ENCODE data around the gene CGB5. TPM values are rescaled to one million over a fixed set of nuclear protein-coding genes. Genes with fewer than 3 reads are reported as not detected.

The CGB5 gene
- total RNA-seq, 4 donors from 2014 or later = not detected

DNA sequence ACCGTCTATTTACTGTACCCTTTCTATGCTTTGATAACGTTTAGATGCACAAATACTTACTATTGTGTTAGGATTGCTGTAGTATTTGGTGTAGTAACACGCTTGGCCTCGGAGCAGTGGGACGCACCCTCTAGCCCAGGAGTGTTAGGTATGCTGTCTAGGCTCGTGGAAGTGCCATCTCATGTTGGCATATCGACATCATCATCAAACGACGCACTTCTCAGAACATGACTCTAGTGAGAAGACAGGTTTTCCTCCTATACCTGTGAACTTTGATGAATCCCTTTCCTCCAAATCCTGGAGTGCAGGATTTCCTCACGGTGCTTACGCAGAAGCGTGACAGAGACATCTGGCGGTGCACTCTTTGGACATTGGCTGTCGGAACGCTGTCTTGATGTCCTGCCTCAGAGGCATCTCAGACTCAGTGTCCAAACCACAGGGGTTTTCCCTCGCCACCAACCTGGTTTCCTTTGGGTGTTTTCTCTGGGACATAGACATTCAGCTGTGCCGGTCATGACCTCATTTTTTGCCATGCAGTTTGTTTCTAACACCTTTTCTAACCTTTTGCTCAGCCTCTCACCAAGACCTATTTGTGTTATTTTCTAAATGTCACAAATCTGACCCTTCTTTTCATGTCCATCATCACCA is 47.9 kb downstream of the CGB5 start:
- Histone ChIP-seq H3K4me3 (no peak overlapping the region), H3K4me1 (peaks cover 0 to 35% (median 9%) of the 10 kb centered on the region in 4 donors), H3K9me3 (no peaks in the 10 kb centered on the region), H3K27ac (no peak overlapping the region), H3K27me3 (no peaks in the 10 kb centered on the region), H3K36me3 (peaks cover 7 to 93% (median 34%) of the 10 kb centered on the region in 3 donors)
- WGBS, 2 donors = 92% methylated on average over 17 of the region's 17 CpGs
- DNase-seq (ENCODE audit: low spot score in 2 of 2) = no peak
- TF ChIP-seq EP300 (IDR thresholded peaks at IDR 0.05) (no peak), POLR2A (IDR thresholded peaks at IDR 0.05) (no peak)
- TF ChIP-seq, protein P1, sequence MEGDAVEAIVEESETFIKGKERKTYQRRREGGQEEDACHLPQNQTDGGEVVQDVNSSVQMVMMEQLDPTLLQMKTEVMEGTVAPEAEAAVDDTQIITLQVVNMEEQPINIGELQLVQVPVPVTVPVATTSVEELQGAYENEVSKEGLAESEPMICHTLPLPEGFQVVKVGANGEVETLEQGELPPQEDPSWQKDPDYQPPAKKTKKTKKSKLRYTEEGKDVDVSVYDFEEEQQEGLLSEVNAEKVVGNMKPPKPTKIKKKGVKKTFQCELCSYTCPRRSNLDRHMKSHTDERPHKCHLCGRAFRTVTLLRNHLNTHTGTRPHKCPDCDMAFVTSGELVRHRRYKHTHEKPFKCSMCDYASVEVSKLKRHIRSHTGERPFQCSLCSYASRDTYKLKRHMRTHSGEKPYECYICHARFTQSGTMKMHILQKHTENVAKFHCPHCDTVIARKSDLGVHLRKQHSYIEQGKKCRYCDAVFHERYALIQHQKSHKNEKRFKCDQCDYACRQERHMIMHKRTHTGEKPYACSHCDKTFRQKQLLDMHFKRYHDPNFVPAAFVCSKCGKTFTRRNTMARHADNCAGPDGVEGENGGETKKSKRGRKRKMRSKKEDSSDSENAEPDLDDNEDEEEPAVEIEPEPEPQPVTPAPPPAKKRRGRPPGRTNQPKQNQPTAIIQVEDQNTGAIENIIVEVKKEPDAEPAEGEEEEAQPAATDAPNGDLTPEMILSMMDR (IDR thresholded peaks at IDR 0.05) = no peak

DNA sequence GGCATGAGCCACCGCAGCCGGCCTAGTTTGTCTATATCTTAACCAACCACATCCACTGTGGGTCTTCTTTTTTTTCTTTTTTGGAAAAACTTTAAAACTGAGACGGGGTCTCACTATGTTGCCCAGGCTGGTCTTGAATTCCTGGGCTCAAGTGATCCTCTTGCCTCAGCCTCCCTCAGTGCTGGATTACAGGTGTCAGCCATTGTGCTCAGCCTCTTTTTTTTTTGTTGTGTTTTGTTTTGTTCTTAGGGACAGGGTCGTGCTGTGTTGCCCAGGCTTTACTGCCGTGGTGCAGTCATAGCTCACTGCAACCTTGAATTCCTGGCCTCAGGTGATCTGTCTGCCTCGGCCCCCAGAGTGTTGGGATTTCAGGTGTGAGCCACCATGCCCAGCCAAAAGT is 49.0 kb downstream of the CGB5 start:
- 92 to 93% methylated on average over 6 of the region's 6 CpGs for WGBS, 2 donors
- no peak for DNase-seq (ENCODE audit: low spot score in 2 of 2)
- Histone ChIP-seq H3K27ac (no peak overlapping the region), H3K27me3 (no peaks in the 10 kb centered on the region), H3K9me3 (no peaks in the 10 kb centered on the region), H3K4me3 (no peak overlapping the region), H3K4me1 (peaks cover 0 to 27% (median under 1%) of the 10 kb centered on the region in 4 donors), H3K36me3 (peaks cover 7 to 97% (median 41%) of the 10 kb centered on the region in 3 donors)
- TF ChIP-seq POLR2A (IDR thresholded peaks at IDR 0.05) (no peak), EP300 (IDR thresholded peaks at IDR 0.05) (no peak)
- TF ChIP-seq, protein P1 (IDR thresholded peaks at IDR 0.05) = no peak

Small RNAs within 50 kb of the gene (small RNA-seq; reads per million reads assigned to genes)
- gene MIR6798 (not detected), gene RN7SL708P (not detected)

Other genes starting within 250 kb of the CGB5 start
- gene BCAT2, start 232.8 kb upstream of the CGB5 start, total RNA-seq = 100 to 1,000 TPM in 1 of 4 donors, 10 to 100 TPM in 3; 75.8 to 108 (median 88.3) TPM
- 10 to 100 TPM; 20.1 to 34.5 (median 26.3) TPM for gene HSD17B14, start 207.4 kb upstream of the CGB5 start, total RNA-seq
- 100 to 1,000 TPM; 211 to 444 (median 282) TPM for gene PLEKHA4, start 175.2 kb upstream of the CGB5 start, total RNA-seq
- gene PPP1R15A, start 171.4 kb upstream of the CGB5 start, total RNA-seq = 100 to 1,000 TPM in 2 of 4 donors, 10 to 100 TPM in 2; 81.0 to 171 (median 101) TPM
- 1 to 10 TPM in 1 of 4 donors, under 1 TPM in 2, not detected in 1; 0.22 to 2.5 (median 0.60) TPM for gene TULP2, start 145.1 kb upstream of the CGB5 start, total RNA-seq
- 100 to 1,000 TPM; 220 to 352 (median 287) TPM for gene NUCB1, start 143.5 kb upstream of the CGB5 start, total RNA-seq
- gene DHDH, start 110.1 kb upstream of the CGB5 start, total RNA-seq = 1 to 10 TPM in 1 of 4 donors, not detected in 3; 1.2 TPM
- gene BAX, start 89.0 kb upstream of the CGB5 start, total RNA-seq = 10 to 100 TPM; 31.4 to 61.2 (median 38.4) TPM
- gene FTL, start 78.5 kb upstream of the CGB5 start, total RNA-seq = 1,000 to 10,000 TPM; 5,480 to 8,362 (median 5,857) TPM
- 10 to 100 TPM; 28.8 to 42.0 (median 31.0) TPM for gene GYS1, start 50.5 kb upstream of the CGB5 start, total RNA-seq
- gene RUVBL2, start 50.0 kb upstream of the CGB5 start, total RNA-seq = 100 to 1,000 TPM in 1 of 4 donors, 10 to 100 TPM in 3; 69.2 to 120 (median 78.5) TPM
- 1 to 10 TPM in 1 of 4 donors, not detected in 3; 2.6 TPM for gene LHB, start 26.8 kb upstream of the CGB5 start, total RNA-seq
- gene CGB3, start 19.5 kb upstream of the CGB5 start, total RNA-seq = not detected
- not detected for gene CGB2, start 12.0 kb upstream of the CGB5 start, total RNA-seq
- not detected for gene CGB1, start 7.0 kb upstream of the CGB5 start, total RNA-seq
- not detected for gene CGB8, start 5.3 kb downstream of the CGB5 start, total RNA-seq
- not detected for gene CGB7, start 13.9 kb downstream of the CGB5 start, total RNA-seq
- gene NTF4, start 21.0 kb downstream of the CGB5 start, total RNA-seq = not detected
- not detected for gene KCNA7, start 28.9 kb downstream of the CGB5 start, total RNA-seq
- gene SNRNP70, start 41.6 kb downstream of the CGB5 start, total RNA-seq = 100 to 1,000 TPM; 286 to 444 (median 400) TPM
- 10 to 100 TPM; 15.7 to 24.9 (median 19.6) TPM for gene LIN7B, start 70.5 kb downstream of the CGB5 start, total RNA-seq
- 1 to 10 TPM in 3 of 4 donors, not detected in 1; 1.0 to 7.8 (median 5.0) TPM for gene C19orf73, start 75.3 kb downstream of the CGB5 start, total RNA-seq
- gene PPFIA3, start 75.7 kb downstream of the CGB5 start, total RNA-seq = 1 to 10 TPM; 1.8 to 6.7 (median 3.5) TPM
- gene HRC, start 111.5 kb downstream of the CGB5 start, total RNA-seq = 1 to 10 TPM in 3 of 4 donors, under 1 TPM in 1; 0.60 to 4.3 (median 2.6) TPM
- gene TRPM4, start 113.9 kb downstream of the CGB5 start, total RNA-seq = 10 to 100 TPM; 12.6 to 22.4 (median 16.7) TPM

Measured in tibial nerve (tissue), 4 donors.